Stimulated activated CD8-positive, alpha-beta memory T cell treated with anti-CD3 and anti-CD28 coated beads, Interleukin-12 subunit alpha, Interleukin-12 subunit beta, amount 100 ng/mL, for 24 hours (primary cell): ENCODE data around the gene IER5L.

Experiments
- DNase-seq: peaks from one replicate; pipeline ENCODE4 v3.0.0-alpha.2; 2020; ENCODE audit errors: extremely low read depth

The IER5L gene

GRCh38 chr9:129177791-129178567 is at the start of gene IER5L:
TSS of gene IER5L (minus strand) at chr9:129178261. CDS start at chr9:129178052, 209 bp downstream.
- peak; percentile 77 for DNase-seq

GRCh38 chr9:129227843-129228189 is 49.8 kb upstream of the IER5L start:
- no peak for DNase-seq

- no peak for DNase-seq
Observed at GRCh38 chr9:129225815-129226214, 47.8 kb upstream of the IER5L start.

- DNase-seq: no peak
Observed at GRCh38 chr9:129225490-129225778, 47.4 kb upstream of the IER5L start.

GRCh38 chr9:129224618-129225489 is 46.8 kb upstream of the IER5L start:
- DNase-seq: no peak

GRCh38 chr9:129223551-129224208 is 45.6 kb upstream of the IER5L start:
- no peak for DNase-seq

GRCh38 chr9:129222819-129223218 is 44.8 kb upstream of the IER5L start:
- DNase-seq: no peak

GRCh38 chr9:129221979-129222635 is 44.0 kb upstream of the IER5L start:
- no peak for DNase-seq

GRCh38 chr9:129221233-129221632 is 43.2 kb upstream of the IER5L start:
- no peak for DNase-seq

- DNase-seq: no peak
Observed at GRCh38 chr9:129220771-129221170, 42.7 kb upstream of the IER5L start.

GRCh38 chr9:129218918-129219317 is 40.9 kb upstream of the IER5L start:
- no peak for DNase-seq

GRCh38 chr9:129218272-129218625 is 40.2 kb upstream of the IER5L start:
- DNase-seq: no peak

- no peak for DNase-seq
Observed at GRCh38 chr9:129213551-129213950, 35.5 kb upstream of the IER5L start.

GRCh38 chr9:129211686-129212085 is 33.6 kb upstream of the IER5L start:
- no peak for DNase-seq

GRCh38 chr9:129210125-129210524 is 32.1 kb upstream of the IER5L start:
- no peak for DNase-seq

- DNase-seq: no peak
Observed at GRCh38 chr9:129209580-129209979, 31.5 kb upstream of the IER5L start.

- DNase-seq: no peak
Observed at GRCh38 chr9:129209109-129209508, 31.0 kb upstream of the IER5L start.

GRCh38 chr9:129208207-129209032 is 30.4 kb upstream of the IER5L start:
- peak; percentile 30 for DNase-seq

GRCh38 chr9:129206905-129207304 is 28.8 kb upstream of the IER5L start:
- no peak for DNase-seq

- no peak for DNase-seq
Observed at GRCh38 chr9:129206401-129206800, 28.3 kb upstream of the IER5L start.

GRCh38 chr9:129204840-129205239 is 26.8 kb upstream of the IER5L start:
- no peak for DNase-seq
